GM19372 (cell line): Measurements from ENCODE around the gene OR4D1.

ENCODE experiments used
- ATAC-seq: cut with Tn5 transposase; IDR thresholded peaks from one replicate; pipeline ENCODE4 v1.9.1; 2021; ENCODE audit warnings: mild to moderate bottlenecking, low read depth, moderate library complexity; ENCODE audit not compliant: unreplicated experiment

OR4D1 gene

GRCh38 chr17:58153046-58153445, 4.9 kb downstream of the OR4D1 start:
- no peak for ATAC-seq

- ATAC-seq = no peak
Observed at GRCh38 chr17:58153671-58154070, 5.5 kb downstream of the OR4D1 start.

- ATAC-seq = no peak
Observed at GRCh38 chr17:58156839-58157803, 8.9 kb downstream of the OR4D1 start.

- ATAC-seq = no peak
Observed at GRCh38 chr17:58158181-58158580, 10.0 kb downstream of the OR4D1 start.

- ATAC-seq = no peak
Observed at GRCh38 chr17:58161566-58161965, 13.4 kb downstream of the OR4D1 start.

- ATAC-seq = no peak
Observed at GRCh38 chr17:58165981-58166380, 17.8 kb downstream of the OR4D1 start.

GRCh38 chr17:58166682-58167081, 18.5 kb downstream of the OR4D1 start, which contains the start of gene OR4D2:
Gene OR4D2, plus strand, starts transcription at chr17:58166982. Its CDS starts 2,674 bp downstream, at chr17:58169656.
- no peak for ATAC-seq

- no peak for ATAC-seq
Observed at GRCh38 chr17:58170622-58171021, 22.4 kb downstream of the OR4D1 start.

GRCh38 chr17:58172369-58173071, 24.3 kb downstream of the OR4D1 start:
- ATAC-seq = no peak

- no peak for ATAC-seq
Observed at GRCh38 chr17:58174871-58175270, 26.7 kb downstream of the OR4D1 start.

- no peak for ATAC-seq
Observed at GRCh38 chr17:58176200-58176599, 28.0 kb downstream of the OR4D1 start.

- no peak for ATAC-seq
Observed at GRCh38 chr17:58181796-58182195, 33.6 kb downstream of the OR4D1 start.

- no peak for ATAC-seq
Observed at GRCh38 chr17:58183514-58183913, 35.3 kb downstream of the OR4D1 start.

GRCh38 chr17:58184308-58184985, 36.3 kb downstream of the OR4D1 start:
- ATAC-seq = no peak

- ATAC-seq = no peak
Observed at GRCh38 chr17:58184986-58185761, 37.0 kb downstream of the OR4D1 start.

GRCh38 chr17:58186591-58186990, 38.4 kb downstream of the OR4D1 start:
- no peak for ATAC-seq

- no peak for ATAC-seq
Observed at GRCh38 chr17:58187063-58187462, 38.9 kb downstream of the OR4D1 start.

- no peak for ATAC-seq
Observed at GRCh38 chr17:58187675-58188074, 39.5 kb downstream of the OR4D1 start.

- ATAC-seq = no peak
Observed at GRCh38 chr17:58189436-58190146, 41.4 kb downstream of the OR4D1 start.
